ENCODE measurements around the gene C12orf57. TPM values are rescaled to one million over a fixed set of nuclear protein-coding genes. Genes with fewer than 3 reads are reported as not detected.

Gene C12orf57
- total and polyA plus RNA-seq, 2 of the 8 experiments (the other 6 are each of a cell fraction or from before 2014, with no cell fraction given), result 174 to 993 TPM

- Histone ChIP-seq H2BK20ac (ENCODE audit: low read length) (no peak overlapping the region), H3K27me3 (replicated peaks in 1 of 4; ENCODE audit: control insufficient read depth in 3 of 4, extremely low read depth in 1 of 4, insufficient read depth in 3 of 4, low read length in 3 of 4) (peaks cover 0 to 4% (median 0%) of the 10 kb centered on the region in 4 experiments; a peak in 4 of 7 replicates), H2AK5ac (ENCODE audit: low read depth, low read length) (no peak overlapping the region), H3K18ac (ENCODE audit: extremely low read depth, low read length) (no peak overlapping the region), H3K79me2 (ENCODE audit: control insufficient read depth in 1 of 2, insufficient read depth in 2 of 2, low read length in 2 of 2) (no peaks in the 10 kb centered on the region), H3K9ac (replicated peaks in 1 of 4; ENCODE audit: extremely low read depth in 1 of 4, low read depth in 3 of 4, low read length in 3 of 4) (peak overlapping the region in 1 of 4 experiments; percentile 35; a peak in 1 of 7 replicates), H3K4me3 (ENCODE audit: extremely low read depth in 1 of 4, insufficient read depth in 2 of 4, low read depth in 3 of 4, low read length in 4 of 4) (peak overlapping the region in 1 of 4 experiments; percentile 16; a peak in 1 of 8 replicates), H2BK15ac (ENCODE audit: low read length) (no peak overlapping the region), H4K8ac (ENCODE audit: extremely low read depth, insufficient read depth, low read length) (no peak overlapping the region), H3K79me1 (ENCODE audit: low read depth, low read length) (no peaks in the 10 kb centered on the region), H4K20me1 (replicated peaks in 1 of 2; ENCODE audit: control insufficient read depth in 1 of 2, insufficient read depth in 2 of 2, low read length in 2 of 2) (no peaks in the 10 kb centered on the region), H4K91ac (replicated peaks; ENCODE audit: insufficient read length, low read length) (no peak overlapping the region), H3K4ac (replicated peaks; ENCODE audit: insufficient read length, low read depth, low read length) (no peak overlapping the region), H3K23me2 (ENCODE audit: low read depth, low read length) (peaks cover 3% of the 10 kb centered on the region; the same call in 1 of the 2 replicates), H2BK5ac (ENCODE audit: low read depth, low read length) (no peak overlapping the region), H3K4me1 (replicated peaks in 1 of 4; ENCODE audit: control insufficient read depth in 3 of 4, insufficient read depth in 4 of 4, low read length in 3 of 4) (peaks cover 3 to 12% (median 11%) of the 10 kb centered on the region in 4 experiments; a peak in 5 of 7 replicates), H2BK120ac (replicated peaks; ENCODE audit: low read depth, low read length) (no peak overlapping the region), H3K9me3 (ENCODE audit: insufficient read depth in 2 of 2, low read depth in 1 of 2, low read length in 1 of 2) (no peaks in the 10 kb centered on the region), H3K23ac (ENCODE audit: insufficient read length) (no peak overlapping the region), H3K36me3 (ENCODE audit: control insufficient read depth in 2 of 4, insufficient read depth in 4 of 4, low read length in 3 of 4) (no peaks in the 10 kb centered on the region), H3K14ac (ENCODE audit: insufficient read length) (no peak overlapping the region), H2AFZ (ENCODE audit: low read length) (peak overlapping the region; percentile 60; the same call in 1 of the 2 replicates), H3K56ac (replicated peaks; ENCODE audit: insufficient read length, low read depth, low read length) (no peak overlapping the region), H4K5ac (ENCODE audit: insufficient read length, low read depth, low read length) (no peak overlapping the region), H3K27ac (ENCODE audit: low read depth, low read length) (no peak overlapping the region), H3K4me2 (ENCODE audit: insufficient read depth in 1 of 2, low read depth in 2 of 2, low read length in 2 of 2) (peak overlapping the region in 1 of 2 experiments; percentile 84; a peak in 1 of 4 replicates), H2BK12ac (ENCODE audit: low read depth, low read length) (no peak overlapping the region)
- POLR2A ChIA-PET (ENCODE audit: partially characterized antibody), result interaction anchor here (2.8 to 39.6 kb wide), 6 partner anchors 10 to 38 kb away, joined by 18 to 1027 read pairs (median 128); partner anchors contain the start of genes ATN1, C12orf57, ENO2 and PTPN6
- TF ChIP-seq HDAC2 (IDR thresholded peaks at IDR 0.05; ENCODE audit: borderline replicate concordance in 1 of 2, low read depth in 2 of 2, low read length in 2 of 2) (no peak), SP2 (IDR thresholded peaks at IDR 0.05; ENCODE audit: low read length) (no peak), SRF (IDR thresholded peaks at IDR 0.05; ENCODE audit: low read depth, low read length) (no peak), FOSL1 (IDR thresholded peaks at IDR 0.05; ENCODE audit: insufficient read depth, low read depth, low read length) (no peak), TCF12 (IDR thresholded peaks at IDR 0.05; ENCODE audit: low read depth, low read length) (no peak), TEAD4 (IDR thresholded peaks at IDR 0.05; ENCODE audit: low read depth, low read length) (no peak), POLR2AphosphoS5 (IDR thresholded peaks at IDR 0.05; ENCODE audit: low read depth, low read length) (no peak)
- FAIRE-seq (no peak), DNase-seq (ENCODE audit: low read depth in 1 of 2, low spot score in 2 of 2) (no peak)
- WGBS, 2 experiments (ENCODE audit: extremely low coverage in 1 of 2, insufficient coverage in 1 of 2, insufficient read length in 1 of 2, insufficient replicate concordance in 2 of 2, low coverage in 1 of 2, low lambda C conversion rate in 2 of 2, missing lambda C conversion rate in 1 of 2), result 92% methylated on average over 1 of the region's 1 CpG; no CpG with 5 or more reads in 1 of the 2 experiments
- CTCF ChIA-PET (ENCODE audit: partially characterized antibody), result interaction anchor here (0.6 to 13.0 kb wide), 4 partner anchors 13 to 204 kb away, joined by 3 to 74 read pairs (median 5); partner anchors contain the start of gene ENO2
These were observed 40.1 kb upstream of the C12orf57 start for GRCh38 chr12:6903722-6904121.

Measured in H1 (cell line).